Gastroesophageal sphincter (tissue), 4 donors: ENCODE data around the gene PRPS1L1. TPM values are rescaled to one million over a fixed set of nuclear protein-coding genes. Genes with fewer than 3 reads are reported as not detected.

Source experiments
- ATAC-seq: fragments of 150-250 bp; one replicate; pipeline ENCODE4 v1.9.1; 2016; ENCODE audit warnings: mild to moderate bottlenecking, moderate library complexity
- H3K27ac ChIP-seq, 4 donors: fragments of 200-600 bp; sonication (generic) in 3 of 4; 1 replicate in 3 of 4; 2 replicates in 1 of 4; pipeline ENCODE4 v1.5.1; 2016 to 2019
- H3K27me3 ChIP-seq: fragments of 200-600 bp; sonication (generic); one replicate; pipeline ENCODE4 v1.5.1; 2019
- H3K36me3 ChIP-seq, 2 donors: fragments of 200-600 bp; sonication (generic); one replicate each; pipeline ENCODE4 v1.5.1; 2019; ENCODE audit warnings: control low read depth in 1 of 2
- H3K4me1 ChIP-seq, 3 donors: fragments of 200-600 bp; sonication (generic); 1 replicate in 2 of 3; 2 replicates in 1 of 3; pipeline ENCODE4 v1.5.1; 2016 to 2019; ENCODE audit warnings: control low read depth in 2 of 3
- H3K4me3 ChIP-seq, 2 donors: fragments of 200-600 bp; sonication (generic); one replicate each; pipeline ENCODE4 v1.5.1; 2019; ENCODE audit warnings: mild to moderate bottlenecking in 1 of 2, moderate library complexity in 1 of 2
- H3K9me3 ChIP-seq, 3 donors: fragments of 200-600 bp; sonication (generic); one replicate each; pipeline ENCODE4 v1.5.1; 2017 to 2019; ENCODE audit warnings: control low read depth in 2 of 3
- POLR2AphosphoS5 ChIP-seq: sonication (generic); formaldehyde crosslinking; IDR thresholded peaks from one replicate; pipeline ENCODE4 v1.6.1; 2017; ENCODE audit warnings: antibody characterized with exemption
- WGBS, 2 donors: methylation state at CpG; one replicate each; pipeline ENCODE4 v1.1.5; 2018; ENCODE audit warnings: low coverage in 1 of 2; 5-methylcytosine and 5-hydroxymethylcytosine counted together
- total RNA-seq, 4 donors: library from RNA; depleted of rRNA; stranded (reverse); fragments of >200 nt; gene quantifications; one replicate each; pipeline ENCODE4 v1.1.0, GENCODE V29; 2016
- TF ChIP-seq, protein P1 (sequence below), 4 experiments: fragments of 200-600 bp in 2 of 4; fragments of 450-650 bp in 2 of 4; sonication (generic) in 1 of 4; IDR thresholded peaks; one replicate each; pipeline ENCODE4 v1.5.1; 2017 to 2019; ENCODE audit warnings: antibody characterized with exemption in 4 of 4, mild to moderate bottlenecking in 2 of 4, moderate library complexity in 2 of 4

The PRPS1L1 gene
- total RNA-seq, 4 donors from 2014 or later = not detected

GRCh38 chr7:17976952-17977351, 50.7 kb downstream of the PRPS1L1 start:
- Histone ChIP-seq H3K9me3 (no peaks in the 10 kb centered on the region), H3K4me1 (no peaks in the 10 kb centered on the region), H3K4me3 (no peak overlapping the region), H3K27ac (no peak overlapping the region), H3K27me3 (no peaks in the 10 kb centered on the region), H3K36me3 (no peaks in the 10 kb centered on the region)
- 74 to 100% methylated on average over 1 to 2 of the region's 2 CpGs for WGBS, 2 donors
- ATAC-seq = no peak
- no peak for TF ChIP-seq POLR2AphosphoS5
- TF ChIP-seq, protein P1, sequence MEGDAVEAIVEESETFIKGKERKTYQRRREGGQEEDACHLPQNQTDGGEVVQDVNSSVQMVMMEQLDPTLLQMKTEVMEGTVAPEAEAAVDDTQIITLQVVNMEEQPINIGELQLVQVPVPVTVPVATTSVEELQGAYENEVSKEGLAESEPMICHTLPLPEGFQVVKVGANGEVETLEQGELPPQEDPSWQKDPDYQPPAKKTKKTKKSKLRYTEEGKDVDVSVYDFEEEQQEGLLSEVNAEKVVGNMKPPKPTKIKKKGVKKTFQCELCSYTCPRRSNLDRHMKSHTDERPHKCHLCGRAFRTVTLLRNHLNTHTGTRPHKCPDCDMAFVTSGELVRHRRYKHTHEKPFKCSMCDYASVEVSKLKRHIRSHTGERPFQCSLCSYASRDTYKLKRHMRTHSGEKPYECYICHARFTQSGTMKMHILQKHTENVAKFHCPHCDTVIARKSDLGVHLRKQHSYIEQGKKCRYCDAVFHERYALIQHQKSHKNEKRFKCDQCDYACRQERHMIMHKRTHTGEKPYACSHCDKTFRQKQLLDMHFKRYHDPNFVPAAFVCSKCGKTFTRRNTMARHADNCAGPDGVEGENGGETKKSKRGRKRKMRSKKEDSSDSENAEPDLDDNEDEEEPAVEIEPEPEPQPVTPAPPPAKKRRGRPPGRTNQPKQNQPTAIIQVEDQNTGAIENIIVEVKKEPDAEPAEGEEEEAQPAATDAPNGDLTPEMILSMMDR (IDR thresholded peaks at IDR 0.05) = no peak

Other genes starting within 250 kb of the PRPS1L1 start
- gene SNX13, start 87.4 kb downstream of the PRPS1L1 start, total RNA-seq = 10 to 100 TPM; 39.2 to 99.3 (median 57.0) TPM